Mucosa of descending colon (tissue), 3 donors: ENCODE results near the gene RALA. TPM values are rescaled to one million over a fixed set of nuclear protein-coding genes. Genes with fewer than 3 reads are reported as not detected.

Experiments used
- ATAC-seq: fragments of 200-7000 bp; cut with Tn5 transposase; one replicate; pipeline ENCODE4 v1.9.1; 2020; ENCODE audit warnings: mild to moderate bottlenecking, moderate library complexity
- DNase-seq, 3 donors: peaks; one replicate each; pipeline ENCODE4 v3.0.0-alpha.2; 2020
- H3K36me3 ChIP-seq: fragments of 200-600 bp; one replicate; pipeline ENCODE4 v1.8.0; 2021; ENCODE audit warnings: low read depth, mild to moderate bottlenecking
- H3K4me1 ChIP-seq: fragments of 200-600 bp; one replicate; pipeline ENCODE4 v1.8.0; 2021; ENCODE audit warnings: low read depth, mild to moderate bottlenecking
- H3K4me3 ChIP-seq: fragments of 200-600 bp; one replicate; pipeline ENCODE4 v1.8.0; 2021; ENCODE audit warnings: mild to moderate bottlenecking
- H3K9me3 ChIP-seq: fragments of 200-600 bp; one replicate; pipeline ENCODE4 v1.8.0; 2021; ENCODE audit warnings: mild to moderate bottlenecking
- intact Hi-C, 2 donors: fragments of 100-400 bp; cut with DNase I in 1 of 2; cut with micrococcal nuclease in 1 of 2; formaldehyde crosslinking; loops; one replicate each; pipeline versions ENCODE4 v1.11.0 to v1.11.1; 2022; cut with DNase I, micrococcal nuclease
- total RNA-seq, 3 donors: library from RNA; stranded (reverse); fragmentation: NEBNext Ultra II Directional in 2 of 3; extraction: Animal tissue kit (Norgen Biotek cat#: 25700) in 2 of 3; gene quantifications; one replicate each; pipeline versions ENCODE4 v1.2.1 to v1.2.4, GENCODE V29; 2021 to 2023
- TF ChIP-seq, protein P1 (sequence below): fragments of 200-600 bp; IDR thresholded peaks from one replicate; pipeline ENCODE4 v1.8.0; 2022; ENCODE audit warnings: antibody characterized with exemption, mild to moderate bottlenecking
- donor health status: DM: no; HTN: no; CAD: no; lungs with moderate emphysema.
- donor health status: DM: no; HTN: no; CAD: no.
- donor health status: DM: no; HTN: yes; CAD: no.

Gene RALA
- total RNA-seq, 3 donors from 2014 or later = 35.6 to 52.5 (median 50.3) TPM

DNA sequence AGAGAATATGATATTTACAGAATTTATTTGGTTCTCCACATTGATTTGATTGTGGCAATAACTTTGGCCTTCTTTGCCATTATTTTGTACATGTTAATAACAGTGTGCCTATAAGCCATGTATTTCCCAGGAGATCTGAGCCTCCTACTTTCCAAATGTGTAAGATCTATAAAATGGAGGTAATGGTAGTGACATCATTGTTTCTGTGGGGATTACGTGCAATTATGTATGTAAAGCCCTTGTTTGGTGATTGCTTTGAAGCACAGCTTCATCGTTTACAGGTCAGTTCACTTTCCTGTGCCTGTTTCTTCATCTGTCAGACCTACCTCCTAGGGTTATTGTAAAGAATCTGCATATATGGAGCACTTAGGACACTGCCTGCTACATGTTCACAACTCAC is 39.8 kb upstream of the RALA start:
- H3K4me1 ChIP-seq = no peaks in the 10 kb centered on the region
- no peak overlapping the region for H3K4me3 ChIP-seq
- DNase-seq = no peak
- intact Hi-C loops = loop anchor here in 1 of 2 donors (10.0 kb wide), 1 partner anchor 161 kb away; no protein-coding TSS in a partner anchor
- no peaks in the 10 kb centered on the region for H3K9me3 ChIP-seq
- TF ChIP-seq, protein P1, sequence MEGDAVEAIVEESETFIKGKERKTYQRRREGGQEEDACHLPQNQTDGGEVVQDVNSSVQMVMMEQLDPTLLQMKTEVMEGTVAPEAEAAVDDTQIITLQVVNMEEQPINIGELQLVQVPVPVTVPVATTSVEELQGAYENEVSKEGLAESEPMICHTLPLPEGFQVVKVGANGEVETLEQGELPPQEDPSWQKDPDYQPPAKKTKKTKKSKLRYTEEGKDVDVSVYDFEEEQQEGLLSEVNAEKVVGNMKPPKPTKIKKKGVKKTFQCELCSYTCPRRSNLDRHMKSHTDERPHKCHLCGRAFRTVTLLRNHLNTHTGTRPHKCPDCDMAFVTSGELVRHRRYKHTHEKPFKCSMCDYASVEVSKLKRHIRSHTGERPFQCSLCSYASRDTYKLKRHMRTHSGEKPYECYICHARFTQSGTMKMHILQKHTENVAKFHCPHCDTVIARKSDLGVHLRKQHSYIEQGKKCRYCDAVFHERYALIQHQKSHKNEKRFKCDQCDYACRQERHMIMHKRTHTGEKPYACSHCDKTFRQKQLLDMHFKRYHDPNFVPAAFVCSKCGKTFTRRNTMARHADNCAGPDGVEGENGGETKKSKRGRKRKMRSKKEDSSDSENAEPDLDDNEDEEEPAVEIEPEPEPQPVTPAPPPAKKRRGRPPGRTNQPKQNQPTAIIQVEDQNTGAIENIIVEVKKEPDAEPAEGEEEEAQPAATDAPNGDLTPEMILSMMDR = no peak
- no peak for ATAC-seq
- no peaks in the 10 kb centered on the region for H3K36me3 ChIP-seq

GRCh38 chr7:39587393-39587792 is 36.0 kb upstream of the RALA start:
- ATAC-seq = no peak
- intact Hi-C loops = loop anchor here in 1 of 2 donors (10.0 kb wide), 1 partner anchor 157 kb away; no protein-coding TSS in a partner anchor
- no peaks in the 10 kb centered on the region for H3K9me3 ChIP-seq
- no peaks in the 10 kb centered on the region for H3K4me1 ChIP-seq
- H3K4me3 ChIP-seq = no peak overlapping the region
- DNase-seq = no peak
- TF ChIP-seq, protein P1 = no peak
- no peaks in the 10 kb centered on the region for H3K36me3 ChIP-seq

GRCh38 chr7:39588416-39588815 is 35.0 kb upstream of the RALA start:
- DNase-seq (no peak), ATAC-seq (no peak)
- H3K4me3 ChIP-seq = no peak overlapping the region
- TF ChIP-seq, protein P1 = no peak
- no peaks in the 10 kb centered on the region for H3K4me1 ChIP-seq
- H3K9me3 ChIP-seq = no peaks in the 10 kb centered on the region
- intact Hi-C loops = loop anchor here in 1 of 2 donors (10.0 kb wide), 1 partner anchor 156 kb away; no protein-coding TSS in a partner anchor
- no peaks in the 10 kb centered on the region for H3K36me3 ChIP-seq

GRCh38 chr7:39589323-39590111 is 33.9 kb upstream of the RALA start:
- peak in 1 of 3 donors; percentile 40 for DNase-seq
- H3K4me3 ChIP-seq = no peak overlapping the region
- intact Hi-C loops = loop anchor here in 1 of 2 donors (10.0 kb wide), 1 partner anchor 155 kb away; no protein-coding TSS in a partner anchor

GRCh38 chr7:39592586-39592985 is 30.8 kb upstream of the RALA start:
- no peaks in the 10 kb centered on the region for H3K4me1 ChIP-seq
- no peaks in the 10 kb centered on the region for H3K36me3 ChIP-seq
- DNase-seq = no peak
- TF ChIP-seq, protein P1 = no peak
- no peaks in the 10 kb centered on the region for H3K9me3 ChIP-seq
- intact Hi-C loops = no loop called here
- H3K4me3 ChIP-seq = no peak overlapping the region
- ATAC-seq = no peak

More at GRCh38 chr7:39589323-39590111, 33.9 kb upstream of the RALA start:
- H3K4me1 ChIP-seq = no peaks in the 10 kb centered on the region
- ATAC-seq = peak; percentile 71
- no peaks in the 10 kb centered on the region for H3K36me3 ChIP-seq
- H3K9me3 ChIP-seq = no peaks in the 10 kb centered on the region
- TF ChIP-seq, protein P1 = no peak
